Ovary (tissue), 9 donors: Measurements from ENCODE around the gene IFRD1. TPM values are rescaled to one million over a fixed set of nuclear protein-coding genes. Genes with fewer than 3 reads are reported as not detected.

Source experiments
- DNase-seq, 5 donors: peaks; one replicate each; pipeline ENCODE4 v3.0.0-alpha.2; 2019 to 2020
- H3K27ac ChIP-seq, 2 donors: fragments of 200-600 bp; one replicate each; pipeline versions ENCODE4 v1.5.1 to v1.8.0; 2019 to 2022
- H3K27me3 ChIP-seq: fragments of 200-600 bp; one replicate; pipeline ENCODE4 v1.8.0; 2022
- H3K36me3 ChIP-seq: fragments of 200-600 bp; sonication (generic); one replicate; pipeline ENCODE4 v1.5.1; 2019
- H3K4me1 ChIP-seq: one replicate; pipeline ENCODE4 v1.8.1; 2013; ENCODE audit warnings: mild to moderate bottlenecking, moderate library complexity; ENCODE audit not compliant: insufficient read depth
- H3K4me3 ChIP-seq: fragments of 200-600 bp; sonication (generic); one replicate; pipeline ENCODE4 v1.5.1; 2017
- H3K9me3 ChIP-seq, 2 donors: fragments of 200-600 bp in 1 of 2; sonication (generic) in 1 of 2; one replicate each; pipeline versions ENCODE4 v1.5.1 to v1.8.1; 2013 to 2019; ENCODE audit warnings: mild to moderate bottlenecking in 1 of 2, moderate library complexity in 1 of 2
- EP300 ChIP-seq: sonication (generic); formaldehyde crosslinking; IDR thresholded peaks from one replicate; pipeline ENCODE4 v1.6.1; 2017; ENCODE audit warnings: antibody characterized with exemption
- POLR2A ChIP-seq: fragments of 450-650 bp; IDR thresholded peaks from one replicate; pipeline ENCODE4 v1.6.1; 2017; ENCODE audit warnings: antibody characterized with exemption, mild to moderate bottlenecking, moderate library complexity
- WGBS, 3 donors: extraction: QIAGEN DNeasy Blood & Tissue Kit in 1 of 3; methylation state at CpG; one replicate each; pipeline versions ENCODE4 v1.1.5 to v1.1.7; 2013 to 2017; 5-methylcytosine and 5-hydroxymethylcytosine counted together
- intact Hi-C, 4 donors: fragments of 100-400 bp; cut with DNase I; formaldehyde crosslinking; loops; one replicate each; pipeline versions ENCODE4 v1.11.0 to v1.15.1; 2022 to 2023
- polyA plus RNA-seq, 2 donors: library from polyadenylated mRNA; stranded (reverse); fragments of 200-250 nt in 1 of 2; fragments of 350-450 nt in 1 of 2; fragmentation: Illumina TruSeq in 1 of 2; extraction: RNeasy Lipid Tissue Mini Kit (QIAGEN cat#74804) in 1 of 2; gene quantifications; one replicate each; pipeline ENCODE4 v1.2.3, GENCODE V29; 2013 to 2014
- total RNA-seq, 7 donors: library from RNA; depleted of rRNA in 2 of 7; stranded (reverse); fragments of >200 nt in 2 of 7; fragmentation: NEBNext Ultra II Directional in 3 of 7; extraction: Animal tissue kit (Norgen Biotek cat#: 25700) in 3 of 7; gene quantifications; one replicate each; pipeline versions ENCODE4 v1.1.0 to v1.2.4, GENCODE V29; 2016 to 2023
- TF ChIP-seq, protein P1 (sequence below), 3 donors: fragments of 450-650 bp in 2 of 3; fragments of 200-600 bp in 1 of 3; IDR thresholded peaks; one replicate each; pipeline versions ENCODE4 v1.5.1 to v1.8.0; 2016 to 2022; ENCODE audit warnings: antibody characterized with exemption in 3 of 3, mild to moderate bottlenecking in 1 of 3
- donor health status: DM: no; HTN: no; CAD: no; lungs with moderate emphysema.
- donor health status: DM: no; HTN: no; CAD: no.
- donor health status: Bipolar disorder and iron deficiency.
- donor health status: DM: yes; HTN: yes; CAD: no.
- donor health status: DM: no; HTN: no; CAD: no.
- donor health status: DM: yes; HTN: yes; CAD: no.

IFRD1 gene
- total and polyA plus RNA-seq, 9 donors: 21.2 to 75.1 (median 37.2) TPM

DNA sequence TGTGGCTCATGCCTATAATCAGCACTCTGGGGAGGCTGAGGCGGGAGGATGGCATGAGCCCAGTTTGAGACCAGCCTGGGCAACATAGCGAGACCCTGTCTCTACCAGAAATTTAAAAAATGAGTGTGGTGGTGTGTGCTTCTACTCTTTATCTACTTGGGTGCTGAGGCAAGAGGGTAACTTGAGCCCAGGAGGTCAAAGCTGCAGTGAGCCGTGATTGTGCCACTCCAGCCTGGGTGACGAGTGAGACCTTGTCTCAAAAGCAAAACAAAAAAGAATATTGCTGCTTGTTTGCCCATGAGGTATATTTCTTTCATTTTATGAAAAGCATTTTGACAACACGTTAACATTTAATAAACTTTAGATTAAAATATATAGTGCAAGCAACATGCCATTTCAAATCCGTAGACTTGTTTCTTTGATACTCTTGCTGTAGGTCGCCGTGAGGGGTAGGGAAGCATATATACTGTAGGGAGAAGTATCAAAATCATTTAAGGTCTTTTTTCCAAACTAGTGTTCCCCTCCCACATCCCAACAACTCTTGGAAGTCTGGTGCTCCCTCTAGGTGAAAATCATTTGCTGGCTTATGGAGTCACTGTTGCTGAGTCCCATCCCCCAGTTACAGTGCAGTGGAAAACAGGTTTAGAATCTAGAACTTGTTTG, 26.3 kb downstream of the IFRD1 start:
- Histone ChIP-seq H3K4me3 (no peak overlapping the region), H3K36me3 (no peaks in the 10 kb centered on the region), H3K27me3 (no peaks in the 10 kb centered on the region), H3K4me1 (no peaks in the 10 kb centered on the region), H3K9me3 (no peaks in the 10 kb centered on the region), H3K27ac (no peak overlapping the region)
- intact Hi-C loops: no loop called here
- WGBS, 3 donors: 91 to 97% (median 93%) methylated on average over 8 of the region's 8 CpGs
- TF ChIP-seq EP300 (no peak), POLR2A (no peak)
- TF ChIP-seq, protein P1, sequence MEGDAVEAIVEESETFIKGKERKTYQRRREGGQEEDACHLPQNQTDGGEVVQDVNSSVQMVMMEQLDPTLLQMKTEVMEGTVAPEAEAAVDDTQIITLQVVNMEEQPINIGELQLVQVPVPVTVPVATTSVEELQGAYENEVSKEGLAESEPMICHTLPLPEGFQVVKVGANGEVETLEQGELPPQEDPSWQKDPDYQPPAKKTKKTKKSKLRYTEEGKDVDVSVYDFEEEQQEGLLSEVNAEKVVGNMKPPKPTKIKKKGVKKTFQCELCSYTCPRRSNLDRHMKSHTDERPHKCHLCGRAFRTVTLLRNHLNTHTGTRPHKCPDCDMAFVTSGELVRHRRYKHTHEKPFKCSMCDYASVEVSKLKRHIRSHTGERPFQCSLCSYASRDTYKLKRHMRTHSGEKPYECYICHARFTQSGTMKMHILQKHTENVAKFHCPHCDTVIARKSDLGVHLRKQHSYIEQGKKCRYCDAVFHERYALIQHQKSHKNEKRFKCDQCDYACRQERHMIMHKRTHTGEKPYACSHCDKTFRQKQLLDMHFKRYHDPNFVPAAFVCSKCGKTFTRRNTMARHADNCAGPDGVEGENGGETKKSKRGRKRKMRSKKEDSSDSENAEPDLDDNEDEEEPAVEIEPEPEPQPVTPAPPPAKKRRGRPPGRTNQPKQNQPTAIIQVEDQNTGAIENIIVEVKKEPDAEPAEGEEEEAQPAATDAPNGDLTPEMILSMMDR (IDR thresholded peaks at IDR 0.05): no peak
- no peak for DNase-seq

DNA sequence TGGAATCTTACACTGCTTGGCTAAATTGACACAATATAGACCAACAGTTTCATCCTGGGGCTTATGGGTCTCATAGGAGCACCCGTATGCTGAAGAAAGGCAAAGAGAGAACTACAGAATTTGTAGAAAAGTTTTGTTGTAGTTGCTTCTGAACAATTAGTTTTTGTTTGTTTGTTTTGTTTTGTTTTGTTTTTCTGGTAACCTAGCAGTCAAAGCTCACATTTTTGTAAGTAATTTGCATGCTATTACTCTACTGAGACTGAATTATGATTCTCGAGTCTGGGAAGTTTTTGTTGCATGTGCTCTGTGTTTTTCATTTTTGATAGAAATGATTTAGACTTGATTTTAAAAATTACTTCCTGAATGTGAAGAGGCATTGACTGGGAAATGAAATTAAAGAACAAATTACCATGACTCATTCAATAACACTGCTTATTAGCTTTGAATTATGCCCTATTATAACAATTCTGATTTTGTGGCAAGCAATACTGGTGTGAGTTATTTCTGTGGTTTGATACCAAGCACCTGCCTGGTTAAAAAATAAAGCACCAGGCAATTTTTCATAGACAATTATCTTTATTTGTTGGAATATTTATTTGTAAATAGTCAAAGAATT, 31.0 kb downstream of the IFRD1 start:
- Histone ChIP-seq H3K4me1 (peaks cover 3% of the 10 kb centered on the region), H3K9me3 (no peaks in the 10 kb centered on the region), H3K4me3 (no peak overlapping the region), H3K27me3 (no peaks in the 10 kb centered on the region), H3K36me3 (no peaks in the 10 kb centered on the region), H3K27ac (no peak overlapping the region)
- intact Hi-C loops: no loop called here
- no peak for TF ChIP-seq POLR2A
- TF ChIP-seq EP300: no peak
- TF ChIP-seq, protein P1 (IDR thresholded peaks at IDR 0.05): no peak
- 51 to 66% (median 55%) methylated on average over 2 of the region's 2 CpGs for WGBS, 3 donors
- DNase-seq: no peak

DNA sequence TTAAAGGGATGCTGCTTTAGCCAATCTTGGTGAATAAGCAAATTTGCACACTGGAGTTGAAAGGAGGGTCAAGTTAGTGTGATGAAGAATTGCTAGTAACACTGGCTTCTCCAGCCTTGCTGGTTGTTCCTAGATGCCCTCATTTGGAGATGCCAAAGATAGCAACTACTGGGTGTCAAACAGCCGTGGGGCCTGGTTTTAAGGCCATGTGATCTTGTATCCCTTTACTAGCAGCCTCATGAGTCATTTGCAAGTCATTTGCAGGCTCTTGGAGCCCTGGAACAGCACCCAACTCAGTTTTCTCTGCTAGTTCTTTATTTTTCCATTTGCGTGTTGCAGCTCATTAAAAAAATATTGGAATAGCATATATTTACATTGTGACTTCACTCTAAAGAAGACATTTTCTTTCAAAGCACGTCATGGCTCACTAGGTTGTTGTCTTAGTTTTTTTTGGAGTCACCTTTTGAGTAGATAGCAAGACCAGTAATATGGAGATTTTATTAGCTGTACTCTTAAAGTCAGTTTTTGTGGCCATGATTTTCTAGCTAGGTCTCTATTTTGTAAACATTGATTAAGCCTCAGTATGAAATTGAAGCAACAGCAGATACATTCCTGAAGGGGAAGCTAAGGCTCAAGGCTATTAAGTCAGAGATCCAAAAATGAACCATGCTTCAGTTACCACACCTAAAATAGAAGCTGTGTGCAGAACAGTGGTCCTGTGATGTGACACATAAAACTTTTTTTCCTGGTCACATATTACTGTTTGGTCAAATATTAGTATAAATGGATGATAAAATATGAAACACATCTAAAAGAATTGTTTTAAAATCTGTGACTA, 31.8 kb downstream of the IFRD1 start:
- Histone ChIP-seq H3K36me3 (no peaks in the 10 kb centered on the region), H3K27ac (no peak overlapping the region), H3K9me3 (no peaks in the 10 kb centered on the region), H3K4me3 (no peak overlapping the region), H3K4me1 (peaks cover 3% of the 10 kb centered on the region), H3K27me3 (no peaks in the 10 kb centered on the region)
- 32 to 39% (median 37%) methylated on average over 3 of the region's 3 CpGs for WGBS, 3 donors
- peak in 2 of 5 donors; percentile 21 to 23 for DNase-seq
- intact Hi-C loops: no loop called here
- TF ChIP-seq, protein P1 (IDR thresholded peaks at IDR 0.05): no peak
- TF ChIP-seq POLR2A: no peak
- no peak for TF ChIP-seq EP300

DNA sequence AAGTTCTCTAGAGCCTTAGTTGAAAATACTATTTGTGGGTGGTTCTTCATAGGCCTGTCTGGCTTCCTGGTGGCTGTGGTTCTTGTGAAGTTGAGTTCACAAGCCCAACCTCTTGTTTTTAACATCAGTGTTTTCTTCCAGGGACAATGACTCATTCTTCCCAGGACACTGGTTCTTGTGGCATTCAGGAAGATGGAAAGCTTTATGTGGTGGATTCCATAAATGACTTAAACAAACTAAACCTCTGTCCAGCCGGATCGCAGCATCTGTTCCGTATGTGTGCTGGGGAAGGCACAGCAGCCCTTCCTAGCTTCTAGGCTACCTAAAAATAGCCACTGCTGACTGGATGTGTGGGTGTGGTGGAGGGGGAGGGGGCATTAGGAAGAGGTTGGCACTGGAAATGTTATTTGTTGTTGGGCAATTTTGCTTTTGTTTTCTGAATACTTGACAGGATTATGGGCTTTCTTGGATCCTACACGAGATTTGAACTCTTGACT, 34.5 kb downstream of the IFRD1 start:
- H3K27me3 ChIP-seq: no peaks in the 10 kb centered on the region
- H3K36me3 ChIP-seq: no peaks in the 10 kb centered on the region
- intact Hi-C loops: no loop called here
- H3K4me1 ChIP-seq: peaks cover 3% of the 10 kb centered on the region
- no peak for DNase-seq
- no peaks in the 10 kb centered on the region for H3K9me3 ChIP-seq
- 74 to 80% (median 77%) methylated on average over 4 of the region's 4 CpGs for WGBS, 3 donors
- TF ChIP-seq, protein P1 (IDR thresholded peaks at IDR 0.05): no peak
- TF ChIP-seq POLR2A: no peak
- TF ChIP-seq EP300: no peak
- no peak overlapping the region for H3K27ac ChIP-seq
- H3K4me3 ChIP-seq: no peak overlapping the region
